ENCODE measurements around the gene C10orf90.

DNA sequence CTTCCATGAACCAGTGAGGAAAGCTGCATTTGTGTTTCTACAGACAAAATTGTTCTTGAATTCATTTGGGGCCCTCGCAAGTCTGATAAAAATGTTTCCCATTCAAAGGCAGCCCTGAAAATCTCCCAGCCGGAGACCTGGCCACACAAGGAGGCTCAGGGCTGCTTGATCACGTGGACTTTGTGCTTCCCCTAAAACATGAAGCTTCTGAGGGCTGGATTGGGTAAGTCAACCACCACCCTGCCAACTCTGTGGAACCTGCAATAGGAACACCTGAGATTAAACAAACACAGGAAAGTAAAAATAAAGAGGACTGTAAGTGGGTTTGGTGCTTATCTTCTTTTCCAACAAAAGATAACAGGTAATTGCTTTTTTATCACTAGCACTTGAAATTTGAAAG lies 133.8 kb downstream of the C10orf90 start:
- TF ChIP-seq, protein P1, sequence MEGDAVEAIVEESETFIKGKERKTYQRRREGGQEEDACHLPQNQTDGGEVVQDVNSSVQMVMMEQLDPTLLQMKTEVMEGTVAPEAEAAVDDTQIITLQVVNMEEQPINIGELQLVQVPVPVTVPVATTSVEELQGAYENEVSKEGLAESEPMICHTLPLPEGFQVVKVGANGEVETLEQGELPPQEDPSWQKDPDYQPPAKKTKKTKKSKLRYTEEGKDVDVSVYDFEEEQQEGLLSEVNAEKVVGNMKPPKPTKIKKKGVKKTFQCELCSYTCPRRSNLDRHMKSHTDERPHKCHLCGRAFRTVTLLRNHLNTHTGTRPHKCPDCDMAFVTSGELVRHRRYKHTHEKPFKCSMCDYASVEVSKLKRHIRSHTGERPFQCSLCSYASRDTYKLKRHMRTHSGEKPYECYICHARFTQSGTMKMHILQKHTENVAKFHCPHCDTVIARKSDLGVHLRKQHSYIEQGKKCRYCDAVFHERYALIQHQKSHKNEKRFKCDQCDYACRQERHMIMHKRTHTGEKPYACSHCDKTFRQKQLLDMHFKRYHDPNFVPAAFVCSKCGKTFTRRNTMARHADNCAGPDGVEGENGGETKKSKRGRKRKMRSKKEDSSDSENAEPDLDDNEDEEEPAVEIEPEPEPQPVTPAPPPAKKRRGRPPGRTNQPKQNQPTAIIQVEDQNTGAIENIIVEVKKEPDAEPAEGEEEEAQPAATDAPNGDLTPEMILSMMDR (IDR thresholded peaks at IDR 0.05), result no peak
- TF ChIP-seq POLR2A (IDR thresholded peaks at IDR 0.05), result no peak
